DOHH2 (cell line): ENCODE measurements around the gene ACTG1.

Experiments
- EZH2phosphoT487 ChIP-seq: fragments of 200-600 bp; sonication (generic); IDR thresholded peaks from 2 replicates; pipeline ENCODE4 v1.6.1; 2017; ENCODE audit warnings: borderline replicate concordance, mild to moderate bottlenecking, antibody characterized with exemption, low read length, moderate library complexity, mixed read lengths
- TF ChIP-seq, protein P1 (sequence below): fragments of 200-600 bp; sonication (generic); IDR thresholded peaks from one replicate; pipeline ENCODE4 v1.5.1; 2014; ENCODE audit warnings: antibody characterized with exemption, mild to moderate bottlenecking, low read depth, low read length; ENCODE audit not compliant: poor library complexity, severe bottlenecking

DNA sequence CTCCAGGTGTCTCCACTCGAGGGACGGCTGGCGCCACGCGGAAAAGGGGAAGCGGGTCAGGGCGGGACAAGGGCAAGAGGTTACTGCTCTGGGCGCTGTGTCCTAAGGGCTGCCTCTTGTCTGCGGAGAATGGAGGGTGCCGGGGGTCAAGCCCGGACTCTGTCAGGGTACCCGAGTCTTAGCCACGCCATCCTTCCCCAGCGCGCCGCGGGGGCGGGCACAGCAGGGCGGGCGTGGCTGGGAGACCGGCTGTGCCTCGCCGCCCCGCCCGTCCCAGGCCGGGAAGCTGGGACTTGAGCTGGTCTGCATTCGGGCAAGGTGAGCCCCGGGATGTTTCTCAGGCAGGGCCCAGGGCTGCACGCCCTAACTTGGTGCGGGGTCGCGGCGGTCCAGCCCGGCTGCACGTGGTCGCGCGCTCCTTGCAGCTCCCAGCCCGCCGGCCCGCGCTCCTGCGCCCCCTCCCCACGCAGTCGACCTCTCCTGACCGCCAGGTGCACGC is 6.2 kb upstream of the ACTG1 start:
- TF ChIP-seq, protein P1, sequence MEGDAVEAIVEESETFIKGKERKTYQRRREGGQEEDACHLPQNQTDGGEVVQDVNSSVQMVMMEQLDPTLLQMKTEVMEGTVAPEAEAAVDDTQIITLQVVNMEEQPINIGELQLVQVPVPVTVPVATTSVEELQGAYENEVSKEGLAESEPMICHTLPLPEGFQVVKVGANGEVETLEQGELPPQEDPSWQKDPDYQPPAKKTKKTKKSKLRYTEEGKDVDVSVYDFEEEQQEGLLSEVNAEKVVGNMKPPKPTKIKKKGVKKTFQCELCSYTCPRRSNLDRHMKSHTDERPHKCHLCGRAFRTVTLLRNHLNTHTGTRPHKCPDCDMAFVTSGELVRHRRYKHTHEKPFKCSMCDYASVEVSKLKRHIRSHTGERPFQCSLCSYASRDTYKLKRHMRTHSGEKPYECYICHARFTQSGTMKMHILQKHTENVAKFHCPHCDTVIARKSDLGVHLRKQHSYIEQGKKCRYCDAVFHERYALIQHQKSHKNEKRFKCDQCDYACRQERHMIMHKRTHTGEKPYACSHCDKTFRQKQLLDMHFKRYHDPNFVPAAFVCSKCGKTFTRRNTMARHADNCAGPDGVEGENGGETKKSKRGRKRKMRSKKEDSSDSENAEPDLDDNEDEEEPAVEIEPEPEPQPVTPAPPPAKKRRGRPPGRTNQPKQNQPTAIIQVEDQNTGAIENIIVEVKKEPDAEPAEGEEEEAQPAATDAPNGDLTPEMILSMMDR: no peak
- TF ChIP-seq EZH2phosphoT487: no peak
